ENCODE measurements around the gene HMCN2. TPM values are rescaled to one million over a fixed set of nuclear protein-coding genes. Genes with fewer than 3 reads are reported as not detected.

HMCN2 gene
- total and polyA plus RNA-seq, 9 donors, result 0.12 to 4.2 (median 0.98) TPM

- intact Hi-C loops (cut with DNase I), result no loop called here
- WGBS, 3 donors, result 80 to 88% (median 88%) methylated on average over 6 of the region's 6 CpGs
- Histone ChIP-seq H3K9me3 (no peaks in the 10 kb centered on the region), H3K4me3 (no peak overlapping the region), H3K36me3 (no peaks in the 10 kb centered on the region), H3K27ac (no peak overlapping the region), H3K4me1 (ENCODE audit: insufficient read depth) (peaks cover 2% of the 10 kb centered on the region), H3K27me3 (no peaks in the 10 kb centered on the region)
- no peak for DNase-seq
- TF ChIP-seq POLR2A (IDR thresholded peaks at IDR 0.05) (no peak), EP300 (IDR thresholded peaks at IDR 0.05) (no peak), CTCF (IDR thresholded peaks at IDR 0.05) (no peak)
Measured at GRCh38 chr9:130438382-130438981, 172.9 kb downstream of the HMCN2 start.

GRCh38 chr9:130441031-130441430, 175.5 kb downstream of the HMCN2 start:
- no peak for DNase-seq

GRCh38 chr9:130442746-130443455, 177.3 kb downstream of the HMCN2 start:
- no peak for TF ChIP-seq CTCF (IDR thresholded peaks at IDR 0.05)
- TF ChIP-seq POLR2A (IDR thresholded peaks at IDR 0.05), result no peak
- TF ChIP-seq EP300 (IDR thresholded peaks at IDR 0.05), result no peak
- H3K4me3 ChIP-seq, result no peak overlapping the region
- H3K27me3 ChIP-seq, result no peaks in the 10 kb centered on the region
- intact Hi-C loops (cut with DNase I), result no loop called here
- H3K36me3 ChIP-seq, result no peaks in the 10 kb centered on the region
- H3K4me1 ChIP-seq (ENCODE audit: insufficient read depth), result peaks cover 25% of the 10 kb centered on the region
- DNase-seq, result no peak
- H3K9me3 ChIP-seq, result no peaks in the 10 kb centered on the region
- H3K27ac ChIP-seq, result no peak overlapping the region
- WGBS, 3 donors, result 90 to 96% (median 93%) methylated on average over 9 of the region's 9 CpGs

More at GRCh38 chr9:130441031-130441430, 175.5 kb downstream of the HMCN2 start:
- Histone ChIP-seq H3K27ac (no peak overlapping the region), H3K4me1 (ENCODE audit: insufficient read depth) (peaks cover 10% of the 10 kb centered on the region), H3K4me3 (no peak overlapping the region), H3K9me3 (no peaks in the 10 kb centered on the region), H3K27me3 (no peaks in the 10 kb centered on the region), H3K36me3 (no peaks in the 10 kb centered on the region)
- intact Hi-C loops (cut with DNase I), result no loop called here
- 90 to 100% (median 98%) methylated on average over 1 of the region's 1 CpG for WGBS, 3 donors
- TF ChIP-seq CTCF (IDR thresholded peaks at IDR 0.05), result no peak
- no peak for TF ChIP-seq EP300 (IDR thresholded peaks at IDR 0.05)
- no peak for TF ChIP-seq POLR2A (IDR thresholded peaks at IDR 0.05)

GRCh38 chr9:130443456-130443801, 177.9 kb downstream of the HMCN2 start:
- Histone ChIP-seq H3K36me3 (no peaks in the 10 kb centered on the region), H3K9me3 (no peaks in the 10 kb centered on the region), H3K4me1 (ENCODE audit: insufficient read depth) (peaks cover 25% of the 10 kb centered on the region), H3K27ac (no peak overlapping the region), H3K27me3 (no peaks in the 10 kb centered on the region), H3K4me3 (no peak overlapping the region)
- DNase-seq, result no peak
- TF ChIP-seq CTCF (IDR thresholded peaks at IDR 0.05), result no peak
- TF ChIP-seq POLR2A (IDR thresholded peaks at IDR 0.05), result no peak
- no peak for TF ChIP-seq EP300 (IDR thresholded peaks at IDR 0.05)
- intact Hi-C loops (cut with DNase I), result no loop called here
- 67 to 79% (median 72%) methylated on average over 5 to 6 of the region's 6 CpGs for WGBS, 3 donors

All from ovary (tissue), 9 donors.